ENCODE measurements around the gene TGFBR2. TPM values are rescaled to one million over a fixed set of nuclear protein-coding genes. Genes with fewer than 3 reads are reported as not detected.

TGFBR2 gene
- total and polyA plus RNA-seq, 4 donors: 13.9 to 61.2 (median 33.7) TPM

- no peaks in the 10 kb centered on the region for H3K27me3 ChIP-seq (ENCODE audit: control insufficient read depth in 4 of 4, insufficient read depth in 4 of 4, low read length in 3 of 4)
- no peak for TF ChIP-seq JUND (IDR thresholded peaks at IDR 0.05)
- TF ChIP-seq HNF4G (IDR thresholded peaks at IDR 0.05): no peak
- TF ChIP-seq FOXA1 (IDR thresholded peaks at IDR 0.05): no peak
- TF ChIP-seq MAX (IDR thresholded peaks at IDR 0.05): no peak
- no peak for TF ChIP-seq FOXA2 (IDR thresholded peaks at IDR 0.05)
- 67% methylated on average over 4 of the region's 4 CpGs for WGBS
- peak overlapping the region in 1 of 2 donors; percentile 26 for H3K9ac ChIP-seq (ENCODE audit: low read depth in 1 of 2, low read length in 2 of 2)
- no peak for DNase-seq (ENCODE audit: low spot score)
- peaks cover 3 to 13% (median 10%) of the 10 kb centered on the region in 4 donors for H3K36me3 ChIP-seq (ENCODE audit: control insufficient read depth in 4 of 4, insufficient read depth in 3 of 4, low read depth in 1 of 4, low read length in 3 of 4)
- peaks cover 7 to 36% (median 19%) of the 10 kb centered on the region in 4 donors for H3K4me1 ChIP-seq (ENCODE audit: control insufficient read depth in 4 of 4, insufficient read depth in 4 of 4, low read length in 3 of 4)
- H3K9me3 ChIP-seq (ENCODE audit: control insufficient read depth in 4 of 4, low read length in 3 of 4): no peaks in the 10 kb centered on the region
- no peak overlapping the region for H3K27ac ChIP-seq (ENCODE audit: low read depth in 1 of 2, low read length in 2 of 2)
- H3K4me3 ChIP-seq (ENCODE audit: low read depth in 1 of 3, low read length in 3 of 3): no peak overlapping the region
Observed at GRCh38 chr3:30645077-30645476, 38.7 kb downstream of the TGFBR2 start.

GRCh38 chr3:30646181-30646876 lies 39.9 kb downstream of the TGFBR2 start:
- no peak for DNase-seq (ENCODE audit: low spot score)
- H3K36me3 ChIP-seq (ENCODE audit: control insufficient read depth in 4 of 4, insufficient read depth in 3 of 4, low read depth in 1 of 4, low read length in 3 of 4): peaks cover 5 to 23% (median 20%) of the 10 kb centered on the region in 4 donors
- no peaks in the 10 kb centered on the region for H3K27me3 ChIP-seq (ENCODE audit: control insufficient read depth in 4 of 4, insufficient read depth in 4 of 4, low read length in 3 of 4)
- peak overlapping the region in 1 of 2 donors; percentile 1 for H3K27ac ChIP-seq (ENCODE audit: low read depth in 1 of 2, low read length in 2 of 2)
- H3K4me3 ChIP-seq (ENCODE audit: low read depth in 1 of 3, low read length in 3 of 3): no peak overlapping the region
- peaks cover 7 to 36% (median 19%) of the 10 kb centered on the region in 4 donors for H3K4me1 ChIP-seq (ENCODE audit: control insufficient read depth in 4 of 4, insufficient read depth in 4 of 4, low read length in 3 of 4)
- no peaks in the 10 kb centered on the region for H3K9me3 ChIP-seq (ENCODE audit: control insufficient read depth in 4 of 4, low read length in 3 of 4)
- TF ChIP-seq HNF4A (conservative IDR thresholded peaks at IDR 0.05): no peak
- TF ChIP-seq ZBTB33 (IDR thresholded peaks at IDR 0.05): no peak
- no peak for TF ChIP-seq NR2F2 (IDR thresholded peaks at IDR 0.05)
- TF ChIP-seq SP1 (IDR thresholded peaks at IDR 0.05): no peak
- no peak for TF ChIP-seq YY1 (IDR thresholded peaks at IDR 0.05)
- TF ChIP-seq MAX (IDR thresholded peaks at IDR 0.05): no peak
- TF ChIP-seq HNF4G (IDR thresholded peaks at IDR 0.05): no peak
- TF ChIP-seq JUND (IDR thresholded peaks at IDR 0.05): no peak
- TF ChIP-seq ATF3 (IDR thresholded peaks at IDR 0.05): no peak
- TF ChIP-seq EGR1 (IDR thresholded peaks at IDR 0.05; ENCODE audit: low read depth in 2 of 2): no peak
- WGBS: 68% methylated on average over 5 of the region's 5 CpGs
- H3K9ac ChIP-seq (ENCODE audit: low read depth in 1 of 2, low read length in 2 of 2): no peak overlapping the region

GRCh38 chr3:30646961-30647752 lies 40.8 kb downstream of the TGFBR2 start:
- Histone ChIP-seq H3K9ac (ENCODE audit: low read depth in 1 of 2, low read length in 2 of 2) (no peak overlapping the region), H3K27me3 (ENCODE audit: control insufficient read depth in 4 of 4, insufficient read depth in 4 of 4, low read length in 3 of 4) (no peaks in the 10 kb centered on the region), H3K4me3 (ENCODE audit: low read depth in 1 of 3, low read length in 3 of 3) (no peak overlapping the region), H3K4me1 (ENCODE audit: control insufficient read depth in 4 of 4, insufficient read depth in 4 of 4, low read length in 3 of 4) (peaks cover 7 to 33% (median 18%) of the 10 kb centered on the region in 4 donors), H3K9me3 (ENCODE audit: control insufficient read depth in 4 of 4, low read length in 3 of 4) (no peaks in the 10 kb centered on the region), H3K36me3 (ENCODE audit: control insufficient read depth in 4 of 4, insufficient read depth in 3 of 4, low read depth in 1 of 4, low read length in 3 of 4) (peaks cover 5 to 30% (median 22%) of the 10 kb centered on the region in 4 donors), H3K27ac (ENCODE audit: low read depth in 1 of 2, low read length in 2 of 2) (peak overlapping the region; percentile 1 to 22)
- no peak for DNase-seq (ENCODE audit: low spot score)
- 75% methylated on average over 5 of the region's 5 CpGs for WGBS
- no peak for TF ChIP-seq ATF3 (IDR thresholded peaks at IDR 0.05)
- TF ChIP-seq TAF1 (conservative IDR thresholded peaks at IDR 0.05): no peak
- no peak for TF ChIP-seq FOXA2 (IDR thresholded peaks at IDR 0.05)
- no peak for TF ChIP-seq EGR1 (IDR thresholded peaks at IDR 0.05; ENCODE audit: low read depth in 2 of 2)
- TF ChIP-seq REST (IDR thresholded peaks at IDR 0.05): no peak
- no peak for TF ChIP-seq RXRA (IDR thresholded peaks at IDR 0.05)
- no peak for TF ChIP-seq ZBTB33 (IDR thresholded peaks at IDR 0.05)
- TF ChIP-seq NR2F2 (IDR thresholded peaks at IDR 0.05): no peak
- no peak for TF ChIP-seq GABPA (IDR thresholded peaks at IDR 0.05 in 1 of 2, conservative IDR thresholded peaks at IDR 0.05 in 1 of 2)
